HepG2 (cell line): ENCODE measurements around the gene ZNF629. TPM values are rescaled to one million over a fixed set of nuclear protein-coding genes. Genes with fewer than 3 reads are reported as not detected.

Experiments used
- ATF2 ChIP-seq: sonication (generic); formaldehyde crosslinking; IDR thresholded peaks from 2 replicates; pipeline ENCODE4 v1.4.0; 2020; ENCODE audit warnings: missing genetic modification reagents
- CAMTA2 ChIP-seq: sonication (generic); formaldehyde crosslinking; IDR thresholded peaks from 2 replicates; pipeline ENCODE4 v1.4.0; 2020; ENCODE audit warnings: mild to moderate bottlenecking, missing genetic modification reagents, borderline replicate concordance
- EED ChIP-seq: sonication (generic); formaldehyde crosslinking; IDR thresholded peaks from 2 replicates; pipeline ENCODE4 v1.5.0; 2020; ENCODE audit warnings: mild to moderate bottlenecking, missing genetic modification reagents
- GLMP ChIP-seq: sonication (generic); formaldehyde crosslinking; IDR thresholded peaks from 2 replicates; pipeline ENCODE4 v1.9.0; 2021; ENCODE audit warnings: missing genetic modification reagents, mild to moderate bottlenecking, borderline replicate concordance
- KDM2A ChIP-seq: sonication (generic); formaldehyde crosslinking; IDR thresholded peaks from 2 replicates; pipeline ENCODE4 v1.4.0; 2020; ENCODE audit warnings: low read depth, missing genetic modification reagents, borderline replicate concordance
- KDM5B ChIP-seq: sonication (generic); formaldehyde crosslinking; IDR thresholded peaks from 2 replicates; pipeline ENCODE4 v1.4.0; 2020; ENCODE audit warnings: missing genetic modification reagents, mild to moderate bottlenecking, borderline replicate concordance
- KDM6A ChIP-seq: IDR thresholded peaks from 2 replicates; pipeline ENCODE4 v1.6.1; 2016; ENCODE audit warnings: low read depth
- MXI1 ChIP-seq: IDR thresholded peaks from 3 replicates; pipeline ENCODE4 v1.6.1; 2012; ENCODE audit warnings: low read depth, low read length, inconsistent platforms, borderline replicate concordance
- NFYC ChIP-seq: IDR thresholded peaks from 2 replicates; pipeline ENCODE4 v1.6.1; 2016; ENCODE audit warnings: missing genetic modification reagents, missing compliant biosample characterization
- TFDP1 ChIP-seq: IDR thresholded peaks from 2 replicates; pipeline ENCODE4 v1.6.1; 2016; ENCODE audit warnings: missing compliant biosample characterization, missing genetic modification reagents, borderline replicate concordance
- TOPORS ChIP-seq: sonication (generic); formaldehyde crosslinking; IDR thresholded peaks from 2 replicates; pipeline ENCODE4 v1.8.0; 2023; ENCODE audit warnings: mild to moderate bottlenecking, missing genetic modification reagents
- TRAFD1 ChIP-seq: sonication (generic); formaldehyde crosslinking; IDR thresholded peaks from 2 replicates; pipeline ENCODE4 v1.5.1; 2020; ENCODE audit warnings: missing genetic modification reagents, mild to moderate bottlenecking, borderline replicate concordance
- ZBTB37 ChIP-seq: sonication (generic); formaldehyde crosslinking; IDR thresholded peaks from 2 replicates; pipeline ENCODE4 v1.4.0; 2020; ENCODE audit warnings: mild to moderate bottlenecking, missing genetic modification reagents
- ZBTB7A ChIP-seq: sonication (generic); formaldehyde crosslinking; IDR thresholded peaks from 2 replicates; pipeline ENCODE4 v1.8.0; 2022; ENCODE audit warnings: mild to moderate bottlenecking, missing genetic modification reagents
- ZFYVE20 ChIP-seq: sonication (generic); formaldehyde crosslinking; IDR thresholded peaks from 2 replicates; pipeline ENCODE4 v1.8.0; 2023; ENCODE audit warnings: low read depth, mild to moderate bottlenecking, moderate library complexity, missing genetic modification reagents, borderline replicate concordance
- ZNF326 ChIP-seq: sonication (generic); formaldehyde crosslinking; IDR thresholded peaks from 2 replicates; pipeline ENCODE4 v1.4.0; 2020; ENCODE audit warnings: missing genetic modification reagents, borderline replicate concordance
- ZNF567 ChIP-seq: sonication (generic); formaldehyde crosslinking; IDR thresholded peaks from 2 replicates; pipeline ENCODE4 v1.8.1; 2023; ENCODE audit warnings: mild to moderate bottlenecking, missing genetic modification reagents, borderline replicate concordance
- ZNF607 ChIP-seq: sonication (generic); formaldehyde crosslinking; IDR thresholded peaks from 2 replicates; pipeline ENCODE4 v1.5.1; 2020; ENCODE audit warnings: missing genetic modification reagents, mild to moderate bottlenecking, borderline replicate concordance
- ZNF678 ChIP-seq: sonication (generic); formaldehyde crosslinking; IDR thresholded peaks from 2 replicates; pipeline ENCODE4 v1.4.0; 2020; ENCODE audit warnings: mild to moderate bottlenecking, missing genetic modification reagents
- ZSCAN25 ChIP-seq: sonication (generic); formaldehyde crosslinking; IDR thresholded peaks from 2 replicates; pipeline ENCODE4 v1.8.0; 2022; ENCODE audit warnings: mild to moderate bottlenecking, missing genetic modification reagents
- polyA plus RNA-seq, 8 experiments: library from polyadenylated mRNA; depleted of rRNA in 3 of 8; stranded (reverse) in 7 of 8; unstranded in 1 of 8; fragments of >200 nt; fragmentation: Illumina TruSeq in 4 of 8; extraction: Trizol in 4 of 8; gene quantifications; 2 replicates each; pipeline versions ENCODE4 v1.2.1 to v1.2.3, GENCODE V29; 2011 to 2016; ENCODE audit warnings: low read depth in 4 of 8, missing spikeins in 1 of 8, mixed read lengths in 1 of 8; ENCODE audit not compliant: insufficient read depth in 1 of 8
- total RNA-seq, 5 experiments: library from RNA; depleted of rRNA; stranded (reverse); fragments of >200 nt; fragmentation: Illumina TruSeq; extraction: Trizol; gene quantifications; 2 replicates each; pipeline ENCODE4 v1.2.3, GENCODE V29; 2016; ENCODE audit warnings: low read depth in 1 of 5

Gene ZNF629
- total and polyA plus RNA-seq, 2 of the 13 experiments (the other 11 are each of a cell fraction or from before 2014, with no cell fraction given), result 6.1 to 16.5 TPM

- peak; percentile 12; the same call in 1 of the 2 replicates for TF ChIP-seq ZBTB7A (CRISPR knock-in tag)
- TF ChIP-seq GLMP (CRISPR knock-in tag), result no peak
- TF ChIP-seq ZSCAN25 (CRISPR knock-in tag), result no peak
- TF ChIP-seq KDM6A (CRISPR knock-in tag), result 0 out of 2 replicates have a peak, but pooled peaks have one; percentile 4
- TF ChIP-seq ZNF607 (CRISPR knock-in tag), result 0 out of 2 replicates have a peak, but pooled peaks have one; percentile 9
- TF ChIP-seq TFDP1 (CRISPR knock-in tag), result no peak
- peak; percentile 82; the same call in 1 of the 2 replicates for TF ChIP-seq ZBTB37 (CRISPR knock-in tag)
- no peak for TF ChIP-seq KDM2A
- TF ChIP-seq ZNF567 (CRISPR knock-in tag), result no peak
- no peak for TF ChIP-seq ATF2 (CRISPR knock-in tag)
- 0 out of 2 replicates have a peak, but pooled peaks have one; percentile 13 for TF ChIP-seq CAMTA2 (CRISPR knock-in tag)
- no peak for TF ChIP-seq TRAFD1 (CRISPR knock-in tag)
- TF ChIP-seq TOPORS, result no peak
- no peak for TF ChIP-seq ZNF326 (CRISPR knock-in tag)
- TF ChIP-seq ZNF678 (CRISPR knock-in tag), result no peak
- no peak for TF ChIP-seq EED (CRISPR knock-in tag)
- TF ChIP-seq ZFYVE20 (CRISPR knock-in tag), result no peak
- no peak for TF ChIP-seq MXI1
- no peak for TF ChIP-seq KDM5B (CRISPR knock-in tag)
- no peak for TF ChIP-seq NFYC
These were observed 38.2 kb downstream of the ZNF629 start (continued) for GRCh38 chr16:30748634-30749445.
